NCI-H2107 treated with DMSO at 0.1 percent for 48 hours (cell line): ENCODE data around the gene EIF4E2.

ENCODE experiments used
- DNase-seq: peaks from one replicate; lab custom pipeline; 2025; ENCODE audit not compliant: unreplicated experiment; lab: John Stamatoyannopoulos, UW

EIF4E2 gene

GRCh38 chr2:232537079-232537478 lies 13.4 kb upstream of the EIF4E2 start:
- DNase-seq = no peak

GRCh38 chr2:232537499-232537898 lies 13.0 kb upstream of the EIF4E2 start:
- no peak for DNase-seq

- no peak for DNase-seq
Measured at GRCh38 chr2:232538671-232539070, 11.8 kb upstream of the EIF4E2 start.

- DNase-seq = no peak
Measured at GRCh38 chr2:232539298-232540231, 10.9 kb upstream of the EIF4E2 start, which contains the start of gene CHRNG. Gene CHRNG, plus strand, starts transcription at chr2:232539692. Its CDS starts 56 bp downstream, at chr2:232539748.

GRCh38 chr2:232540441-232541041 lies 9.9 kb upstream of the EIF4E2 start:
- no peak for DNase-seq

GRCh38 chr2:232541195-232541960 lies 9.1 kb upstream of the EIF4E2 start:
- no peak for DNase-seq

GRCh38 chr2:232541961-232542714 lies 8.4 kb upstream of the EIF4E2 start:
- DNase-seq = no peak

- no peak for DNase-seq
Measured at GRCh38 chr2:232542715-232543467, 7.6 kb upstream of the EIF4E2 start.

GRCh38 chr2:232543491-232543890 lies 7.0 kb upstream of the EIF4E2 start:
- DNase-seq = no peak

- no peak for DNase-seq
Measured at GRCh38 chr2:232543928-232544631, 6.4 kb upstream of the EIF4E2 start.

- DNase-seq = no peak
Measured at GRCh38 chr2:232544674-232545073, 5.8 kb upstream of the EIF4E2 start.

GRCh38 chr2:232545511-232546375 lies 4.7 kb upstream of the EIF4E2 start:
- no peak for DNase-seq

GRCh38 chr2:232547991-232548390 lies 2.5 kb upstream of the EIF4E2 start:
- no peak for DNase-seq

- DNase-seq = no peak
Measured at GRCh38 chr2:232549655-232550353, 685 bp upstream of the EIF4E2 start.

GRCh38 chr2:232551250-232551638 lies 755 bp downstream of the EIF4E2 start:
- DNase-seq = no peak

GRCh38 chr2:232551776-232552175 lies 1.3 kb downstream of the EIF4E2 start:
- DNase-seq = no peak

GRCh38 chr2:232556426-232556825 lies 5.9 kb downstream of the EIF4E2 start:
- DNase-seq = no peak
